Sigmoid colon (tissue), 4 donors: ENCODE results near the gene LRRC1.

Experiments
- POLR2AphosphoS5 ChIP-seq, 4 donors: sonication (generic); formaldehyde crosslinking; IDR thresholded peaks; one replicate each; pipeline ENCODE4 v1.6.1; 2017; ENCODE audit warnings: antibody characterized with exemption in 4 of 4
- TF ChIP-seq, protein P1 (sequence below), 4 experiments: fragments of 450-650 bp in 3 of 4; fragments of 200-600 bp in 1 of 4; IDR thresholded peaks; one replicate each; pipeline ENCODE4 v1.5.1; 2016 to 2019; ENCODE audit warnings: antibody characterized with exemption in 4 of 4, mild to moderate bottlenecking in 3 of 4, moderate library complexity in 2 of 4

DNA sequence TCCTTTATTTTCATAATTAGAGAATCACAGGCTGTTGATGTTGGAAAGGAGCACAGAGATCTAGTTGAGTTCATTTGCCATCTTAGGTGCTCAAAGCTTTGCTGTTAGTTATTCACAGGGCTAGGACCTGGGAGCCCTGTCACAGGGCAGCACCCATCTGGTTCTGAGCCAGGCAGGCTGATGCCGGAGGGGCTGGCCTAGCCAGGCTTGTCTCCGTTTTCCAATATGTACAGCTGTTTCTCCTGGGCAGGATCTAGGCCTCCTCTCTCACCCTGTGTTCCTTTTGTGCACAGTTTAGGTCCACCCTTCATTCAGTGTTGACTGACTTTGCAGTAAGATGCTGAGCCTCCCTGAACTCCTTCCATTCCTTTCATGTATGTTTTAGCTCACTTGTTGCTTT lies 33.4 kb downstream of the LRRC1 start:
- no peak for TF ChIP-seq POLR2AphosphoS5 (IDR thresholded peaks at IDR 0.05)
- TF ChIP-seq, protein P1, sequence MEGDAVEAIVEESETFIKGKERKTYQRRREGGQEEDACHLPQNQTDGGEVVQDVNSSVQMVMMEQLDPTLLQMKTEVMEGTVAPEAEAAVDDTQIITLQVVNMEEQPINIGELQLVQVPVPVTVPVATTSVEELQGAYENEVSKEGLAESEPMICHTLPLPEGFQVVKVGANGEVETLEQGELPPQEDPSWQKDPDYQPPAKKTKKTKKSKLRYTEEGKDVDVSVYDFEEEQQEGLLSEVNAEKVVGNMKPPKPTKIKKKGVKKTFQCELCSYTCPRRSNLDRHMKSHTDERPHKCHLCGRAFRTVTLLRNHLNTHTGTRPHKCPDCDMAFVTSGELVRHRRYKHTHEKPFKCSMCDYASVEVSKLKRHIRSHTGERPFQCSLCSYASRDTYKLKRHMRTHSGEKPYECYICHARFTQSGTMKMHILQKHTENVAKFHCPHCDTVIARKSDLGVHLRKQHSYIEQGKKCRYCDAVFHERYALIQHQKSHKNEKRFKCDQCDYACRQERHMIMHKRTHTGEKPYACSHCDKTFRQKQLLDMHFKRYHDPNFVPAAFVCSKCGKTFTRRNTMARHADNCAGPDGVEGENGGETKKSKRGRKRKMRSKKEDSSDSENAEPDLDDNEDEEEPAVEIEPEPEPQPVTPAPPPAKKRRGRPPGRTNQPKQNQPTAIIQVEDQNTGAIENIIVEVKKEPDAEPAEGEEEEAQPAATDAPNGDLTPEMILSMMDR (IDR thresholded peaks at IDR 0.05): no peak
